GM13977 (cell line): ENCODE measurements around the gene OLA1.

Experiments used
- DNase-seq: peaks from one replicate; pipeline ENCODE4 v3.0.0; 2012; ENCODE audit warnings: low spot score
- CTCF ChIP-seq: IDR thresholded peaks from 2 replicates; pipeline ENCODE4 v1.5.1; 2012; ENCODE audit warnings: mild to moderate bottlenecking, control low read depth; ENCODE audit not compliant: insufficient read depth; ENCODE audit errors: extremely low read depth, missing control alignments
- in situ Hi-C: fragments of 300-500 bp; cut with MboI; formaldehyde crosslinking; loops from one replicate; pipeline ENCODE4 v1.12.0; 2022; ENCODE audit warnings: low sequenced_read_pairs, low pct_unique_long_range_greater_than_20kb, mixed read lengths, inconsistent platforms; ENCODE audit not compliant: unreplicated experiment

The OLA1 gene

DNA sequence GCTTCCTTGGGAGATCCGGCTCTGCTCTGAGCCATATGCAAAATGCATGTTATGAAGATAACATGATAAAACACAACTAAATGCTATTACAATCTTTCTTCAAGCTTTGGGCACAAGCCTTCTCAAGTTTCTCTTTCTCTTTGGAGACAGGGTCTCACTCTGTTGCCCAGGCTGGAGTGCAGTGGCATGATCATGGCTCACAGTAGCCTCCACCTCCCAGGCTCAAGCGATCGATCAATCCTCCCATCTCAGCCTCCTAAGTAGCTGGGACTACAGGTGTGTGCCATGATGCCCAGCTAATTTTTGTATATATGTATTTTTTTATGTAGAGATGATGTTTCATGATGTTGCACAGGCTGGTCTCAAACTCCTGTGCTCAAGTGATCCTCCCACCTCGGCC is 175.5 kb downstream of the OLA1 start:
- no peak for TF ChIP-seq CTCF
- DNase-seq, result no peak
- in situ Hi-C loops, result no loop called here

DNA sequence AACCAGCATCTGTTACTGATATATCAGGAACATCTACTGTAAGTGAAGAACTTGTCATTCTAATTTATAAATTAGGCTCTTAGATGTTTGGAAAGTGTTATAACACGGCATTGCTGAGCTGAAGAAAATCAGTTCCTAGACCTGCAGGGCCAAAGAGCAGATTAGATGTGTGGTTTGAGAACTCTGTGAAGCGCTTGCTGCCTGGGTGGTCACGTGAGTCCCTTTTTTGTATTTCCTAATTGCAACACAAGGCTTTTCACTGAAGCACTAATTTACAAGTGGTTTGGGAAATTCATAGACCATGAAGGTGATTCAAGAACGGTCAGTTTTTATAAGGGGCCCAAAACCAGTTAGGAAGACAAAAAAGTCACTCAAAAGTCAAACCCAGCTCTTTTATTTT is 176.3 kb downstream of the OLA1 start:
- DNase-seq, result no peak
- no peak for TF ChIP-seq CTCF
- in situ Hi-C loops, result no loop called here

DNA sequence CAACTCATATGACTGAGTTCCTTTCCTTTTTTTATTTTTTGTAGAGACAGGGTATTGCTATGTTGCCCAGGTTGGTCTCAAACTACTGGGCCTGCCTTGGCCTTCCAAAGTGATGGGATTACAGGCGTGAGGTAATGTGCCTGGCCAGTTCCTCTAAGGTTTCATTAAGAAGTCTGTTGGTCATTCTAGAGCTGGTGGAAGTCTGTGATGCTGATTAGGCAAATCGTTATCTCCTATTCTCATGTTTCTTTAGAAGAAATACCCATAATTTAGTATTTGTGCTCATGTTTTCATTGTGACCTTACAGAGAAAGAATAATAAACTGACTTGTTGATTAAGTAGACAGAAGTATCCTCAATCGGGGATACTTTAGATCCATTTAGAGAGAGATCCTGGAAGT is 177.0 kb downstream of the OLA1 start:
- no peak for TF ChIP-seq CTCF
- no peak for DNase-seq
- in situ Hi-C loops, result no loop called here

GRCh38 chr2:174070281-174070680 is 178.1 kb downstream of the OLA1 start:
- TF ChIP-seq CTCF, result no peak
- no peak for DNase-seq
- in situ Hi-C loops, result no loop called here

DNA sequence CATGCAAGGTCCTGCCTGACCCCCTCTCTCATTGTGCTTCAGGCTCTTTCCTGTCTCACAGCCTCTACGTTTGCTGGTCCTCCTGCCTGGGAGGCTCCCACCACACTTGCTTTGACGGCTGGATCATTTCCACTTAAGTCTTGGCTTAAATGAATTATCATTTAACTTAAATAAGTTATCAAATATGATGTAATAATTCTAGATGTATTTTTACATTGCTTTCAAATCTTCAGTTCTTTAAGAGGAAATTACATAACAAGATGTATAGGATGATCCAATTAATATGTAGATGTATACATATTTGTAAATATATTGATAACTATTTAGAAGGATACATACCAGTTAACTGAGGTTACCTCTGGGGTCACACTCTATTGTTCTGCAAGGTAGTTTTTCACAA is 180.5 kb downstream of the OLA1 start:
- in situ Hi-C loops, result no loop called here
- no peak for DNase-seq
- no peak for TF ChIP-seq CTCF

GRCh38 chr2:174066871-174067270 is 181.5 kb downstream of the OLA1 start:
- no peak for DNase-seq
- TF ChIP-seq CTCF, result no peak
- in situ Hi-C loops, result no loop called here

DNA sequence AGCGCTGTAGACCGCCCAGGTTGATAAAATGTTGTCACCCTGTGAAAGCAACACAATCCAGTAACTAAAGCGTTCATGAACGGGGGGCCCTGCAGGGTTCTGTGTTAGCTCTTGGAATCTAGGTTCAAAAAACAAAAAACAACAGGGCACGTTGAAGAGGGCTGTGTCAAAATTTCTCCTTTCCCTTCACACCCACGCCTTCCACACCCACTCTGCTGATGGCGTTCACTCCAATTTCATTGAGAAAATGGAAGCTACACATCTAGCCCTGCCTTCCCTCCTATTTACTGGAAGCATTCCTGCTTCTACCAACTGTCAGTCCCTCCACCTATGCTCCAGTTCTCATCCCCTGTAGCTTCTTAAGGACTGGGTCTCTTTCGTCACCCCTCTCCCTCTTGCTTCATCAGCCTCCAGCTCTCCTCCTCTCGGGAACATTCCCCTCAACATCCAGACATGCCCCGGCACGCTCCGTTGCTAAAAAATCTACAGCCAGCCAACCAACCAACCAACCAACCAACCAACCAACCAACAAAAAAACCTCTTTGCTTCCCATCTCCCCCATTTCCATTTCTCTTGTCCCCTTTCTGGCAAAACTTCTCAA is 184.7 kb downstream of the OLA1 start:
- DNase-seq, result no peak
- no peak for TF ChIP-seq CTCF
- in situ Hi-C loops, result no loop called here
